ENCODE data around the gene GKAP1. TPM values are rescaled to one million over a fixed set of nuclear protein-coding genes. Genes with fewer than 3 reads are reported as not detected.
A peak's percentile ranks its signal among the peaks of the same experiment; 100 is the strongest.
"Not testable (repeated sequence)": the region's sequence is repeated elsewhere in the genome, so short reads cannot be mapped to it uniquely, and the experiment has no call there.

GKAP1 gene
- total RNA-seq (2014; rRNA removed): 0.06 and 0.46 TPM in 2 replicates
- 0.38 TPM for polyA plus RNA-seq (2012)

GRCh38 chr9:83817356-83818278 lies at the start of gene GKAP1:
Gene GKAP1 (minus strand): TSS chr9:83817769. CDS start chr9:83806517, 11,252 bp downstream.
- DNase-seq (ENCODE audit: low read depth): peak; percentile 31

DNA sequence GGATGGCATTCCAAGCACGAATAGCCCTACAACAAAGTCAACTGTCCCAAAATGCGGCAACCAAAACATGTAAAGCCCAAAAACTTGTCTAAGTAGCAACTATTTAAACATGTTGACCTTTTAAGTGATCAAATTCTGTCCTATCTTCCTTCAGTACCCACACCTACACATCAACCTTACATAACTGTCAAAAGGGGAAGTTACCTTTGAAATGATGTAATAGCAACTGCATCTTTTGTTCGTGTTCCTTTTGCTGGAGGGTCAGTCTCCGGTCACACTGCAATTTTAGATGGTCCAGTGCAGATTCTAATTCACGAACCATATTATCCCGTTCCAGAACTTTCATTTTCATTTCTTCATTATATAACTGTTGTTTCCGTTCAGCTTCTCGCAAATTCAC lies 32.3 kb upstream of the GKAP1 start:
- DNase-seq (ENCODE audit: low read depth): not testable (repeated sequence)

- DNase-seq (ENCODE audit: low read depth): not testable (repeated sequence)
Measured at GRCh38 chr9:83837070-83837643, 19.6 kb upstream of the GKAP1 start.

GRCh38 chr9:83830426-83831071 lies 13.0 kb upstream of the GKAP1 start:
- not testable (repeated sequence) for DNase-seq (ENCODE audit: low read depth)

DNA sequence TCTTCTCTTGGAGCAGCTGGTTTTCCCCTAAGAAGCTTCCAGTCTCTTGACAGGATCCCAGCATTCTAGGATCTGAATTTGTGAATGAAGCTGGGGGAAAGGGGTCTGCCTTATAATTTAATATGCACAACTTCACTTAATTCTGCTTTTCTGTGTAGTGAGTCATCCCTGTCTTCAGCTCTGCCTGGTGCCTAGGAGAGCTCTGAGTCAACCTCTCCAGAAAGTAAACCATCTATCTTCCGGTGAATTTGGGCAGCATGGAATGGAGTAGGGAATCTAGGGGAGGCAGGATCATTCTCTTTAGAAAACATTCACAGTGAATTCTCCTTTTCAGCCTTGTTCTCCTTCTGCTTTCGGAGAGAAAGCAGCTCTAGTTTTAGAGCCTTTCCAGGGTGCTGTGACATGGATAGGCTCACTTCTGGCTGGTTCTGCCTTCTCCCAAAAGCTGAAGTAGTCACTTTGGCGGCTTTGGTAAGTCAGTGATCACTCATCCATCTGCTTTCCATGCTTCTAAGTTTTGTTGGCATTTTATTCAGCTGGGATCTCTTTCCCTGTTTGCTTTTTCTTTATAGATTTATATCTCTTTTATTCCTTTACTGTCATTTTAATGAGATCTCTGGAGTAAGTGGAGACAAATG lies 7.5 kb upstream of the GKAP1 start:
- peak; percentile 30 for DNase-seq (ENCODE audit: low read depth)

DNA sequence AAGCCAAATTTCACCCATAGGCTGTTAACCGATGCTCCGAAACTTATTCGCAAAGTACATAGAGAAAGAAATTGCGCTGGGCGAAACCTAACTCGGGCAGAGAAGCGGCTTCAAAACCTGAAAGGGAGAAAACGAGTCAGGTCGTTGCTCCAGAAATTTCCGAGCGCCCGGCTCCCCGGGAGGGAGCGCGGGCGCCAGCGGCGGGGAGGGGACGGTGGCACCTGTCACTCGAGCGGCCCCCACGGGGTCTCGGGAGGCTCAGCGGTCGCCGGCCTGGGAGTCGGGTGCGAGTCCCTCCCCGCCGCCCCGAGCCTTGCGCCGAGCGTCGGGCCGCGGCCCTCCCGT lies 586 bp downstream of the GKAP1 start:
- peak; percentile 1 for DNase-seq (ENCODE audit: low read depth)

GRCh38 chr9:83815120-83815519 lies 2.4 kb downstream of the GKAP1 start:
- DNase-seq (ENCODE audit: low read depth): not testable (repeated sequence)

DNA sequence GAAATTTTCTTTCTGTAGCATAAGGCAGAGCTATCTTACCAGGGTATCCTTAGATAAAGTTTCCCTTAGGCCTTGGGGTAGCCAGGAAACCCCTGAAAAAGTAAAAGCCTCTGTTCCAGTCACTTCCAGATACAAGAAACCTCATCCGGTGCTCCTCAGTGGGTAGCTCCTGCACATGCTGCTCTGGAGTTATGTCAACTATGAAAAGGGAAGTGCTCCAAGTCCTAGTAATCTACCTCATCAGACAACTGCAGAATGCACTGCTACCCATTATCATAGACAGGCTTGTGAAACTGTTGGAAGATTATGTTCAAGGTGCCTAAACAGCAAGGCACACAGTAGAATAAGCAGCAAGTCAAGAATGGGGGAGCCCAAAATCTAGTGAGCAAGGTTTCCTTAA lies 8.4 kb downstream of the GKAP1 start:
- not testable (repeated sequence) for DNase-seq (ENCODE audit: low read depth)

DNA sequence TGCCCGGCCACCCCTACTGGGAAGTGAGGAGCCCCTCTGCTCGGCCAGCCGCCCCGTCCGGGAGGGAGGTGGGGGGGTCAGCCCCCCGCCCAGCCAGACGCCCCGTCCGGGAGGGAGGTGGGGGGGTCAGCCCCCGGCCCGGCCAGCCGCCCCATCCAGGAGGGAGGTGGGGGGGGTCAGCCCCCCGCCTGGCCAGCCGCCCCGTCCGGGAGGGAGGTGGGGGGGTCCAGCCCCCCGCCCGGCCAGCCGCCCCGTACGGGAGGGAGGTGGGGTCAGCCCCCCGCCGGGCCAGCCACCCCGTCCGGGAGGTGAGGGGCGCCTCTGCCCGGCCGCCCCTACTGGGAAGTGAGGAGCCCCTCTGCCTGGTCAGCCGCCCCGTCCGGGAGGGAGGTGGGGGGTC lies 13.1 kb downstream of the GKAP1 start:
- not testable (repeated sequence) for DNase-seq (ENCODE audit: low read depth)

DNA sequence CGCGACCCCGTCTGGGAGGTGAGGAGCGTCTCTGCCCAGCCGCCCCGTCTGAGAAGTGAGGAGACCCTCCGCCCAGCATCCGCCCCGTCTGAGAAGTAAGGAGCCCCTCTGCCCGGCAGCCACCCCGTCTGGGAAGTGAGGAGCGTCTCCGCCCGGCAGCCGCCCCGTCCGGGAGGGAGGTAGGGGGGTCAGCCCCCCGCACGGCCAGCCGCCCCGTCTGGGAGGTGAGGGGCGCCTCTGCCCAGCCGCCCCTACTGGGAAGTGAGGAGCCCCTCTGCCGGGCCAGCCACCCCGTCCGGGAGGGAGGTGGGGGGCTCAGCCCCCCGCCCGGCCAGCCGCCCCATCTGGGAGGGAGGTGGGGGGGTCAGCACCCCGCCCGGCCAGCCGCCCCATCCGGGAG lies 13.6 kb downstream of the GKAP1 start:
- DNase-seq (ENCODE audit: low read depth): not testable (repeated sequence)

- DNase-seq (ENCODE audit: low read depth): no peak
Measured at GRCh38 chr9:83800236-83801033, 17.1 kb downstream of the GKAP1 start.

DNA sequence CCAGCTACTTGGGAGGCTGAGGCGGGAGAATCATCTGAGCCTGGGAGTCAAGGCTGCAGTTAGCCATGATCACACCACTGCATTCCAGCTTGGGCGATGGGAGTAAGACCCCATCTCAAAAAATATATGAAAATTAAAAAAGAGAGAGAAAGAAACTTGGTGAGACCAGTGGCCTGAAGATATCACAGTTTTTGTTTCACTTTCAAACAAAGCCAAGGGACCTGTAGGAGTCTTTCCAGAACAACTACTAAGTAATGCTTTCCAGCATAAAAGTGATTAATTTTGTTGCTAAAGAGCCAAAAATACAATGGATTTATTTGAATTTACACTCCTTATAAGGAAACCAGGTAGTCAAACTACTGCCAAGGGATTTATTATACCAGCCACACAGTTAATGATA lies 23.5 kb downstream of the GKAP1 start:
- DNase-seq (ENCODE audit: low read depth): no peak

GRCh38 chr9:83792746-83793145 lies 24.8 kb downstream of the GKAP1 start:
- DNase-seq (ENCODE audit: low read depth): no peak

GRCh38 chr9:83778164-83778563 lies 39.4 kb downstream of the GKAP1 start:
- DNase-seq (ENCODE audit: low read depth): no peak

- no peak for DNase-seq (ENCODE audit: low read depth)
Measured at GRCh38 chr9:83775932-83776331, 41.6 kb downstream of the GKAP1 start.

GRCh38 chr9:83772860-83773259 lies 44.7 kb downstream of the GKAP1 start:
- DNase-seq (ENCODE audit: low read depth): no peak

DNA sequence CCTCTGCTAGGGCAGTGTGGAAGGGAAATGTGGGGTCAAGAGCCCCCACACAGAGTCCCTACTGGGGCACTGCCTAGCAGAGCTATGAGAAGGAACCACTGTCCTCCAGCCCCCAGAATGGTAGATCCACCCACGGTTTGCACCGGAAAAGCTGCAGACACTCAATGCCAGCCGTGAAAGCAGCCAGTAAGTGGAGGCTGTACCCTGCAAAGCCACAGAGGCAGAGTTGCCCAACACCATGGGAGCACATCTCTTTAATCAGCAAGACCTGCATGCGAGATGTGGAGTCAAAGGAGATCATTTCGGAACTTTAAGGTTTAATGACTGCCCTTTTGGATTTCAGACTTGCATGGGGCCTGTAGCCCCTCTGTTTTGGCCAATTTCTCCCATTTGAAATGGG lies 52.2 kb downstream of the GKAP1 start:
- DNase-seq (ENCODE audit: low read depth): no peak

- no peak for DNase-seq (ENCODE audit: low read depth)
Measured at GRCh38 chr9:83754383-83754977, 63.1 kb downstream of the GKAP1 start.

GRCh38 chr9:83749706-83750105 lies 67.9 kb downstream of the GKAP1 start:
- no peak for DNase-seq (ENCODE audit: low read depth)

- DNase-seq (ENCODE audit: low read depth): no peak
Measured at GRCh38 chr9:83744206-83744605, 73.4 kb downstream of the GKAP1 start.

- DNase-seq (ENCODE audit: low read depth): no peak
Measured at GRCh38 chr9:83733739-83734138, 83.8 kb downstream of the GKAP1 start.

All from LHCN-M2 (cell line).